HepG2 (cell line): ENCODE measurements around the gene SYVN1. TPM values are rescaled to one million over a fixed set of nuclear protein-coding genes. Genes with fewer than 3 reads are reported as not detected.

Experiments used
- ATAC-seq: fragments of 200-7000 bp; cut with Tn5 transposase; 3 replicates; pipeline ENCODE4 v1.9.1; 2020; ENCODE audit warnings: mild to moderate bottlenecking, moderate library complexity
- BruUV-seq: library from RNA; stranded (reverse); fragments of 400-500 nt; replicated peaks from 2 replicates; lab custom pipeline; 2021; lab: Mats Ljungman, UMichigan
- CTCF ChIA-PET: fragments of 300-600 bp; formaldehyde crosslinking; extraction: SDS; loops from one replicate; lab custom pipeline; 2021; ENCODE audit warnings: low total read pairs, inconsistent platforms, low intra/inter-chr PET ratio; lab: Yijun Ruan, JAX
- POLR2A ChIA-PET: fragments of 350-600 bp; sonication (Branson Sonifier 250); formaldehyde crosslinking; loops from one replicate; lab custom pipeline; 2020; ENCODE audit warnings: antibody characterized with exemption, inconsistent platforms; lab: Yijun Ruan, JAX
- DNase-seq: peaks from one replicate; pipeline ENCODE4 v3.0.0-alpha.2; 2015; ENCODE audit warnings: low spot score
- FAIRE-seq: peaks from 3 replicates; lab custom pipeline; 2011; peaks lifted over from hg19 to GRCh38; lab: Jason Lieb, UNC
- H2AFZ ChIP-seq: one replicate; pipeline ENCODE4 v1.6.1; 2011; ENCODE audit warnings: low read length, inconsistent platforms
- H3K27ac ChIP-seq: fragments of 300-600 bp; 3 replicates; pipeline ENCODE4 v1.8.0; 2011; ENCODE audit warnings: mixed run types, mild to moderate bottlenecking, mixed read lengths, low read length, inconsistent platforms; ENCODE audit not compliant: insufficient read depth; ENCODE audit errors: extremely low read length
- H3K27me3 ChIP-seq, 2 experiments: fragments of 200-600 bp in 1 of 2; 2 replicates in 1 of 2; 3 replicates in 1 of 2; pipeline versions ENCODE4 v1.6.0 to v1.8.0; 2011; ENCODE audit warnings: low read length in 2 of 2, mild to moderate bottlenecking in 2 of 2, moderate library complexity in 2 of 2, inconsistent platforms in 1 of 2; ENCODE audit not compliant: insufficient read depth in 2 of 2, control insufficient read depth in 1 of 2
- H3K36me3 ChIP-seq, 2 experiments: fragments of 200-600 bp in 1 of 2; replicated peaks in 1 of 2; 2 replicates in 1 of 2; 3 replicates in 1 of 2; pipeline versions ENCODE4 v1.5.1 to v1.8.0; 2011; ENCODE audit warnings: low read length in 2 of 2, inconsistent platforms in 1 of 2; ENCODE audit not compliant: insufficient read depth in 2 of 2, control insufficient read depth in 1 of 2
- H3K4me1 ChIP-seq: 2 replicates; pipeline ENCODE4 v1.5.1; 2012; ENCODE audit warnings: low read length, inconsistent platforms; ENCODE audit not compliant: insufficient read depth
- H3K4me2 ChIP-seq: 2 replicates; pipeline ENCODE4 v1.6.0; 2011; ENCODE audit warnings: low read depth, low read length, inconsistent platforms
- H3K4me3 ChIP-seq, 3 experiments: fragments of 200-600 bp in 1 of 3; sonication (generic), shearing (Covaris generic) in 1 of 3; replicated peaks in 1 of 3; 2 replicates each; pipeline ENCODE4 v1.5.1; 2011 to 2016; ENCODE audit warnings: low read length in 3 of 3, inconsistent platforms in 2 of 3, low read depth in 2 of 3, mild to moderate bottlenecking in 2 of 3, control low read depth in 1 of 3, mixed read lengths in 1 of 3; ENCODE audit not compliant: insufficient read depth in 1 of 3
- H3K79me2 ChIP-seq: one replicate; pipeline ENCODE4 v1.6.1; 2011; ENCODE audit warnings: low read length, inconsistent platforms; ENCODE audit not compliant: insufficient read depth
- H3K9ac ChIP-seq: 2 replicates; pipeline ENCODE4 v1.6.0; 2011; ENCODE audit warnings: mild to moderate bottlenecking, low read depth, low read length, inconsistent platforms; ENCODE audit not compliant: insufficient read depth
- H3K9me3 ChIP-seq: 2 replicates; pipeline ENCODE4 v1.5.1; 2012; ENCODE audit warnings: mild to moderate bottlenecking, low read length
- H4K20me1 ChIP-seq: 2 replicates; pipeline ENCODE4 v1.6.0; 2011; ENCODE audit warnings: inconsistent platforms, mild to moderate bottlenecking, low read length, moderate library complexity; ENCODE audit not compliant: insufficient read depth
- MZF1 ChIP-seq: sonication (generic); formaldehyde crosslinking; IDR thresholded peaks from 2 replicates; pipeline ENCODE4 v1.8.1; 2023; ENCODE audit warnings: mild to moderate bottlenecking, missing genetic modification reagents, borderline replicate concordance
- POLR2A ChIP-seq, 2 experiments: IDR thresholded peaks; 2 replicates each; pipeline ENCODE4 v1.6.1; 2011; ENCODE audit warnings: low read depth in 2 of 2, low read length in 2 of 2, mild to moderate bottlenecking in 1 of 2, moderate library complexity in 1 of 2; ENCODE audit not compliant: insufficient read depth in 1 of 2
- POLR2AphosphoS2 ChIP-seq: IDR thresholded peaks from 2 replicates; pipeline ENCODE4 v1.6.1; 2011; ENCODE audit warnings: low read depth, low read length, improper control_type of control experiment
- RBFOX2 ChIP-seq: fragments of 200-400 bp; formaldehyde crosslinking; IDR thresholded peaks from 2 replicates; pipeline ENCODE4 v1.6.1; 2017; ENCODE audit warnings: low read depth, mild to moderate bottlenecking, low read length
- ZNF672 ChIP-seq: sonication (generic); formaldehyde crosslinking; IDR thresholded peaks from 2 replicates; pipeline ENCODE4 v1.8.1; 2022; ENCODE audit warnings: missing genetic modification reagents
- ZNF788 ChIP-seq: sonication (generic); formaldehyde crosslinking; IDR thresholded peaks from 2 replicates; pipeline ENCODE4 v1.5.0; 2020; ENCODE audit warnings: mild to moderate bottlenecking, missing genetic modification reagents, borderline replicate concordance
- ZSCAN25 ChIP-seq: sonication (generic); formaldehyde crosslinking; IDR thresholded peaks from 2 replicates; pipeline ENCODE4 v1.8.0; 2022; ENCODE audit warnings: mild to moderate bottlenecking, missing genetic modification reagents
- WGBS: methylation state at CpG from one replicate; pipeline ENCODE4 v1.1.6; 2017; ENCODE audit warnings: low lambda C conversion rate; 5-methylcytosine and 5-hydroxymethylcytosine counted together
- in situ Hi-C: cut with HindIII; loops from 2 replicates; pipeline ENCODE4 v1.10.0; 2017; ENCODE audit warnings: low pct_unique_long_range_greater_than_20kb; ENCODE audit not compliant: extremely low pct_ligation_motif_present
- intact Hi-C: fragments of 100-400 bp; cut with micrococcal nuclease; formaldehyde crosslinking; loops from one replicate; pipeline ENCODE4 v1.10.0; 2022; ENCODE audit not compliant: unreplicated experiment
- polyA plus RNA-seq, 8 experiments: library from polyadenylated mRNA; depleted of rRNA in 3 of 8; stranded (reverse) in 7 of 8; unstranded in 1 of 8; fragments of >200 nt; fragmentation: Illumina TruSeq in 4 of 8; extraction: Trizol in 4 of 8; gene quantifications; 2 replicates each; pipeline versions ENCODE4 v1.2.1 to v1.2.3, GENCODE V29; 2011 to 2016; ENCODE audit warnings: low read depth in 4 of 8, missing spikeins in 1 of 8, mixed read lengths in 1 of 8; ENCODE audit not compliant: insufficient read depth in 1 of 8
- total RNA-seq, 5 experiments: library from RNA; depleted of rRNA; stranded (reverse); fragments of >200 nt; fragmentation: Illumina TruSeq; extraction: Trizol; gene quantifications; 2 replicates each; pipeline ENCODE4 v1.2.3, GENCODE V29; 2016; ENCODE audit warnings: low read depth in 1 of 5
- TF ChIP-seq, protein P1 (sequence below): fragments of 450-650 bp; IDR thresholded peaks from 2 replicates; pipeline ENCODE4 v1.6.1; 2016
- TF ChIP-seq, protein P2 (sequence below): sonication (generic); formaldehyde crosslinking; IDR thresholded peaks from 2 replicates; pipeline ENCODE4 v1.8.1; 2023; ENCODE audit warnings: mild to moderate bottlenecking, missing genetic modification reagents
- TF ChIP-seq, protein P3 (sequence below): sonication (generic); formaldehyde crosslinking; IDR thresholded peaks from 2 replicates; pipeline ENCODE4 v1.4.0; 2020; ENCODE audit warnings: mild to moderate bottlenecking, missing genetic modification reagents, borderline replicate concordance

Gene SYVN1
- total and polyA plus RNA-seq, 2 of the 13 experiments (the other 11 are each of a cell fraction or from before 2014, with no cell fraction given), result 10.3 to 22.5 TPM

DNA sequence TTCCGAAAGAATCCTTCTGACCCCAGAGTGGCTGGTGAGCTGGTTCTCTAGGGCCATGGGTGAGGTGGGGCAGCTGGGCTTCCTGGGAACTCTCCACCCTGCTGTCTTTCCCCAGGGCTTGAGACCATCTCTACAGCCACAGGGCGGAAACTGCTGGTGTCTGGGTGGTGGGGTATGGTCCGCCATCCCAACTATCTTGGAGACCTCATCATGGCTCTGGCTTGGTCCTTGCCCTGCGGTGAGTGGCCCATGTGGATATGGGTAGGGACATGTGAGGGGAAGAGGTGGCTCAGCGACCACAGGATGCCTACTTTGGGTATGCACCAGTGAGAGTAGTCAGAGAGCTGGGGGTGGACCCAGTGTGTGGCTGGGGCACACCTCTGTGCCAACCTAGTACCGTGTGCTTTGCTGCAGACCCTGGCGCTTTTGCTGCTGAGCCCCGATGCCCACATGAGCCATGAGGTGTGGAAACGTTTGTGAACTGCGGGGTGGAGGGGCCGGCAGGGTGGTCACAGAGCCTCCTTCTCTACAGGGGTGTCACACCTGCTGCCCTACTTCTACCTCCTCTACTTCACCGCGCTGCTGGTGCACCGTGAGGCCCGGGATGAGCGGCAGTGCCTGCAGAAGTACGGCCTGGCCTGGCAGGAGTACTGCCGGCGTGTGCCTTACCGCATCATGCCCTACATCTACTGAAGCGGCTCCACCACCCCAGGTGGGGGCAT lies 18.8 kb downstream of the SYVN1 start:
- H3K4me2 ChIP-seq, result no peak overlapping the region
- H3K79me2 ChIP-seq, result peaks cover 12% of the 10 kb centered on the region
- H3K4me3 ChIP-seq, result no peak overlapping the region
- peaks cover 3 to 18% of the 10 kb centered on the region in 2 experiments; a peak in 4 of 5 replicates for H3K36me3 ChIP-seq
- H3K27ac ChIP-seq, result no peak overlapping the region
- CTCF ChIA-PET, result no interaction called here
- in situ Hi-C loops, result no loop called here
- 98% methylated on average over 13 of the region's 21 CpGs for WGBS
- TF ChIP-seq RBFOX2 (peak; percentile 64), POLR2A (IDR thresholded peaks at IDR 0.05; ENCODE audit: insufficient read depth in 1 of 2, low read depth in 2 of 2, low read length in 2 of 2) (peak in 1 of 2 experiments; percentile 30; a peak in 1 of 4 replicates), ZNF788 (CRISPR knock-in tag) (no peak), ZSCAN25 (CRISPR knock-in tag) (no peak), MZF1 (CRISPR knock-in tag) (no peak), ZNF672 (no peak), POLR2AphosphoS2 (peak; percentile 44; the same call in 1 of the 2 replicates)
- TF ChIP-seq, protein P1, sequence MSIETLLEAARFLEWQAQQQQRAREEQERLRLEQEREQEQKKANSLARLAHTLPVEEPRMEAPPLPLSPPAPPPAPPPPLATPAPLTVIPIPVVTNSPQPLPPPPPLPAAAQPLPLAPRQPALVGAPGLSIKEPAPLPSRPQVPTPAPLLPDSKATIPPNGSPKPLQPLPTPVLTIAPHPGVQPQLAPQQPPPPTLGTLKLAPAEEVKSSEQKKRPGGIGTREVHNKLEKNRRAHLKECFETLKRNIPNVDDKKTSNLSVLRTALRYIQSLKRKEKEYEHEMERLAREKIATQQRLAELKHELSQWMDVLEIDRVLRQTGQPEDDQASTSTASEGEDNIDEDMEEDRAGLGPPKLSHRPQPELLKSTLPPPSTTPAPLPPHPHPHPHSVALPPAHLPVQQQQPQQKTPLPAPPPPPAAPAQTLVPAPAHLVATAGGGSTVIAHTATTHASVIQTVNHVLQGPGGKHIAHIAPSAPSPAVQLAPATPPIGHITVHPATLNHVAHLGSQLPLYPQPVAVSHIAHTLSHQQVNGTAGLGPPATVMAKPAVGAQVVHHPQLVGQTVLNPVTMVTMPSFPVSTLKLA, result peak; percentile 43; the same call in 1 of the 2 replicates
- TF ChIP-seq, protein P2, sequence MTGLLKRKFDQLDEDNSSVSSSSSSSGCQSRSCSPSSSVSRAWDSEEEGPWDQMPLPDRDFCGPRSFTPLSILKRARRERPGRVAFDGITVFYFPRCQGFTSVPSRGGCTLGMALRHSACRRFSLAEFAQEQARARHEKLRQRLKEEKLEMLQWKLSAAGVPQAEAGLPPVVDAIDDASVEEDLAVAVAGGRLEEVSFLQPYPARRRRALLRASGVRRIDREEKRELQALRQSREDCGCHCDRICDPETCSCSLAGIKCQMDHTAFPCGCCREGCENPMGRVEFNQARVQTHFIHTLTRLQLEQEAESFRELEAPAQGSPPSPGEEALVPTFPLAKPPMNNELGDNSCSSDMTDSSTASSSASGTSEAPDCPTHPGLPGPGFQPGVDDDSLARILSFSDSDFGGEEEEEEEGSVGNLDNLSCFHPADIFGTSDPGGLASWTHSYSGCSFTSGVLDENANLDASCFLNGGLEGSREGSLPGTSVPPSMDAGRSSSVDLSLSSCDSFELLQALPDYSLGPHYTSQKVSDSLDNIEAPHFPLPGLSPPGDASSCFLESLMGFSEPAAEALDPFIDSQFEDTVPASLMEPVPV (CRISPR knock-in tag), result 0 out of 2 replicates have a peak, but pooled peaks have one; percentile 31
- TF ChIP-seq, protein P3, sequence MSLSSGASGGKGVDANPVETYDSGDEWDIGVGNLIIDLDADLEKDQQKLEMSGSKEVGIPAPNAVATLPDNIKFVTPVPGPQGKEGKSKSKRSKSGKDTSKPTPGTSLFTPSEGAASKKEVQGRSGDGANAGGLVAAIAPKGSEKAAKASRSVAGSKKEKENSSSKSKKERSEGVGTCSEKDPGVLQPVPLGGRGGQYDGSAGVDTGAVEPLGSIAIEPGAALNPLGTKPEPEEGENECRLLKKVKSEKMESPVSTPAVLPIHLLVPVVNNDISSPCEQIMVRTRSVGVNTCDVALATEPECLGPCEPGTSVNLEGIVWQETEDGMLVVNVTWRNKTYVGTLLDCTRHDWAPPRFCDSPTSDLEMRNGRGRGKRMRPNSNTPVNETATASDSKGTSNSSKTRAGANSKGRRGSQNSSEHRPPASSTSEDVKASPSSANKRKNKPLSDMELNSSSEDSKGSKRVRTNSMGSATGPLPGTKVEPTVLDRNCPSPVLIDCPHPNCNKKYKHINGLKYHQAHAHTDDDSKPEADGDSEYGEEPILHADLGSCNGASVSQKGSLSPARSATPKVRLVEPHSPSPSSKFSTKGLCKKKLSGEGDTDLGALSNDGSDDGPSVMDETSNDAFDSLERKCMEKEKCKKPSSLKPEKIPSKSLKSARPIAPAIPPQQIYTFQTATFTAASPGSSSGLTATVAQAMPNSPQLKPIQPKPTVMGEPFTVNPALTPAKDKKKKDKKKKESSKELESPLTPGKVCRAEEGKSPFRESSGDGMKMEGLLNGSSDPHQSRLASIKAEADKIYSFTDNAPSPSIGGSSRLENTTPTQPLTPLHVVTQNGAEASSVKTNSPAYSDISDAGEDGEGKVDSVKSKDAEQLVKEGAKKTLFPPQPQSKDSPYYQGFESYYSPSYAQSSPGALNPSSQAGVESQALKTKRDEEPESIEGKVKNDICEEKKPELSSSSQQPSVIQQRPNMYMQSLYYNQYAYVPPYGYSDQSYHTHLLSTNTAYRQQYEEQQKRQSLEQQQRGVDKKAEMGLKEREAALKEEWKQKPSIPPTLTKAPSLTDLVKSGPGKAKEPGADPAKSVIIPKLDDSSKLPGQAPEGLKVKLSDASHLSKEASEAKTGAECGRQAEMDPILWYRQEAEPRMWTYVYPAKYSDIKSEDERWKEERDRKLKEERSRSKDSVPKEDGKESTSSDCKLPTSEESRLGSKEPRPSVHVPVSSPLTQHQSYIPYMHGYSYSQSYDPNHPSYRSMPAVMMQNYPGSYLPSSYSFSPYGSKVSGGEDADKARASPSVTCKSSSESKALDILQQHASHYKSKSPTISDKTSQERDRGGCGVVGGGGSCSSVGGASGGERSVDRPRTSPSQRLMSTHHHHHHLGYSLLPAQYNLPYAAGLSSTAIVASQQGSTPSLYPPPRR (CRISPR knock-in tag), result no peak
- no peak for FAIRE-seq
- H3K4me1 ChIP-seq, result peaks cover 44% of the 10 kb centered on the region
- H3K27me3 ChIP-seq, result no peaks in the 10 kb centered on the region
- ATAC-seq, result no peak
- no TSS peak for BruUV-seq
- POLR2A ChIA-PET, result no interaction called here
- intact Hi-C loops, result loop anchor here (2.0 kb wide), 1 partner anchor 51 kb away; no protein-coding TSS in a partner anchor
- H4K20me1 ChIP-seq, result no peaks in the 10 kb centered on the region
- H2AFZ ChIP-seq, result no peak overlapping the region
- DNase-seq, result no peak
- H3K9ac ChIP-seq, result no peak overlapping the region
- no peaks in the 10 kb centered on the region for H3K9me3 ChIP-seq
